GM23338 (cell line): ENCODE data around the gene DRAXIN. TPM values are rescaled to one million over a fixed set of nuclear protein-coding genes. Genes with fewer than 3 reads are reported as not detected.

Experiments used
- ATAC-seq: fragments of 200-7000 bp; cut with Tn5 transposase; 3 replicates; pipeline ENCODE4 v1.9.1; 2020
- DNase-seq: peaks from one replicate; pipeline ENCODE4 v3.0.0-alpha.2; 2015; ENCODE audit warnings: low spot score
- H2AFZ ChIP-seq: fragments of 200-600 bp; sonication (generic); 2 replicates; pipeline ENCODE4 v1.8.0; 2016; ENCODE audit warnings: antibody characterized with exemption, mild to moderate bottlenecking, moderate library complexity
- H3F3A ChIP-seq: fragments of 200-600 bp; sonication (generic); replicated peaks from 2 replicates; pipeline ENCODE4 v1.8.0; 2017; ENCODE audit warnings: antibody characterized with exemption, mixed run types, low read depth
- H3K27ac ChIP-seq: fragments of 200-600 bp; sonication (generic); 2 replicates; pipeline ENCODE4 v1.6.1; 2016; ENCODE audit warnings: low read depth
- H3K27me3 ChIP-seq: fragments of 200-600 bp; sonication (generic); 2 replicates; pipeline ENCODE4 v1.8.0; 2016; ENCODE audit warnings: mild to moderate bottlenecking, mixed run types, moderate library complexity; ENCODE audit not compliant: insufficient read depth
- H3K36me3 ChIP-seq: fragments of 200-600 bp; sonication (generic); 2 replicates; pipeline ENCODE4 v1.8.0; 2016; ENCODE audit warnings: mild to moderate bottlenecking; ENCODE audit not compliant: insufficient read depth
- H3K4me1 ChIP-seq: fragments of 200-600 bp; sonication (generic); 2 replicates; pipeline ENCODE4 v1.8.0; 2016; ENCODE audit warnings: mild to moderate bottlenecking, moderate library complexity; ENCODE audit not compliant: insufficient read depth
- H3K4me2 ChIP-seq: fragments of 200-600 bp; sonication (generic); 2 replicates; pipeline ENCODE4 v1.7.1; 2017; ENCODE audit warnings: mixed run types
- H3K4me3 ChIP-seq: fragments of 200-600 bp; sonication (generic); 2 replicates; pipeline ENCODE4 v1.6.1; 2016; ENCODE audit warnings: mixed run types
- H3K79me2 ChIP-seq: fragments of 200-600 bp; sonication (generic); replicated peaks from 2 replicates; pipeline ENCODE4 v1.8.0; 2017; ENCODE audit warnings: mild to moderate bottlenecking; ENCODE audit not compliant: insufficient read depth
- H3K9me2 ChIP-seq: fragments of 200-600 bp; sonication (generic); 2 replicates; pipeline ENCODE4 v1.8.0; 2017; ENCODE audit not compliant: insufficient read depth
- H4K20me1 ChIP-seq: fragments of 200-600 bp; sonication (generic); replicated peaks from 2 replicates; pipeline ENCODE4 v1.8.0; 2017; ENCODE audit warnings: mild to moderate bottlenecking; ENCODE audit not compliant: insufficient read depth
- H3K27ac Mint-ChIP-seq: 2 replicates; pipeline ENCODE4 v1.8.0; 2020; ENCODE audit warnings: inconsistent platforms, mild to moderate bottlenecking, moderate library complexity, mixed read lengths
- H3K27me3 Mint-ChIP-seq: 3 replicates; pipeline ENCODE4 v1.8.0; 2022; ENCODE audit warnings: low read depth, mild to moderate bottlenecking, moderate library complexity, mixed read lengths, inconsistent platforms; ENCODE audit not compliant: insufficient read depth, poor library complexity
- H3K36me3 Mint-ChIP-seq: 3 replicates; pipeline ENCODE4 v1.8.0; 2021; ENCODE audit warnings: low read depth, mild to moderate bottlenecking, inconsistent platforms, moderate library complexity, mixed read lengths
- H3K4me1 Mint-ChIP-seq: 3 replicates; pipeline ENCODE4 v1.8.0; 2020; ENCODE audit warnings: mild to moderate bottlenecking, inconsistent platforms, mixed read lengths
- H3K4me3 Mint-ChIP-seq: 3 replicates; pipeline ENCODE4 v1.8.0; 2021; ENCODE audit warnings: moderate library complexity, mild to moderate bottlenecking, inconsistent platforms, mixed read lengths
- H3K9me3 Mint-ChIP-seq: 3 replicates; pipeline ENCODE4 v1.8.0; 2020; ENCODE audit warnings: moderate library complexity, mild to moderate bottlenecking, inconsistent platforms, mixed read lengths
- CREB1 ChIP-seq: fragments of 250-450 bp; sonication (Bioruptor Pico); IDR thresholded peaks from 2 replicates; pipeline ENCODE4 v1.5.0; 2020; ENCODE audit warnings: low read depth, mild to moderate bottlenecking, moderate library complexity
- EZH2 ChIP-seq: fragments of 200-600 bp; sonication (generic); IDR thresholded peaks from one replicate; pipeline ENCODE4 v1.8.0; 2017; ENCODE audit warnings: antibody characterized with exemption, mild to moderate bottlenecking, low read depth; ENCODE audit not compliant: unreplicated experiment
- EZH2phosphoT487 ChIP-seq: fragments of 200-600 bp; sonication (generic); IDR thresholded peaks from one replicate; pipeline ENCODE4 v1.8.1; 2018; ENCODE audit warnings: antibody characterized with exemption; ENCODE audit not compliant: unreplicated experiment
- JUNB ChIP-seq: IDR thresholded peaks from one replicate; pipeline ENCODE4 v1.6.1; 2016; ENCODE audit warnings: antibody characterized with exemption; ENCODE audit not compliant: unreplicated experiment
- NANOG ChIP-seq: IDR thresholded peaks from 2 replicates; pipeline ENCODE4 v1.6.1; 2016; ENCODE audit warnings: antibody characterized with exemption, borderline replicate concordance
- POLR2AphosphoS5 ChIP-seq: IDR thresholded peaks from 2 replicates; pipeline ENCODE4 v1.6.1; 2016; ENCODE audit warnings: antibody characterized with exemption, low read depth
- STAT1 ChIP-seq: IDR thresholded peaks from one replicate; pipeline ENCODE4 v1.6.1; 2016; ENCODE audit warnings: antibody characterized with exemption; ENCODE audit not compliant: unreplicated experiment
- ZNF114 ChIP-seq: fragments of 250-450 bp; sonication (Bioruptor Pico); IDR thresholded peaks from 2 replicates; pipeline ENCODE4 v1.5.0; 2020; ENCODE audit warnings: mild to moderate bottlenecking, moderate library complexity
- ZNF331 ChIP-seq: fragments of 250-450 bp; sonication (Bioruptor Pico); IDR thresholded peaks from 2 replicates; pipeline ENCODE4 v1.5.0; 2020; ENCODE audit warnings: low read depth, mild to moderate bottlenecking, moderate library complexity
- polyA plus RNA-seq: library from polyadenylated mRNA; unstranded; fragments of >200 nt; fragmentation: Nextera tagmentation; extraction: Ambion mirVana; gene quantifications from 2 replicates; pipeline ENCODE4 v1.2.1, GENCODE V29; 2016
- total RNA-seq: library from RNA; depleted of rRNA; stranded (reverse); fragments of >200 nt; shearing (Covaris generic); gene quantifications from 2 replicates; pipeline ENCODE4 v1.2.3, GENCODE V29; 2014
- TF ChIP-seq, protein P1 (sequence below): fragments of 250-450 bp; sonication (Bioruptor Pico); IDR thresholded peaks from 2 replicates; pipeline ENCODE4 v1.5.0; 2020; ENCODE audit warnings: mild to moderate bottlenecking, moderate library complexity
- TF ChIP-seq, protein P2 (sequence below), 2 experiments: fragments of 200-600 bp in 1 of 2; sonication (generic) in 1 of 2; conservative IDR thresholded peaks; 2 replicates each; pipeline versions ENCODE4 v1.5.1 to v1.6.1; 2016 to 2017; ENCODE audit warnings: antibody characterized with exemption in 2 of 2, low read depth in 2 of 2, mild to moderate bottlenecking in 2 of 2, moderate library complexity in 1 of 2
- TF ChIP-seq, protein P3 (sequence below): IDR thresholded peaks from one replicate; pipeline ENCODE4 v1.6.1; 2018; ENCODE audit warnings: antibody characterized with exemption; ENCODE audit not compliant: unreplicated experiment
- TF ChIP-seq, protein P4 (sequence below): IDR thresholded peaks from 2 replicates; pipeline ENCODE4 v1.6.1; 2016; ENCODE audit warnings: antibody characterized with exemption

The DRAXIN gene
- total and polyA plus RNA-seq, 2 experiments from 2014 or later = 7.6 to 23.0 TPM

DNA sequence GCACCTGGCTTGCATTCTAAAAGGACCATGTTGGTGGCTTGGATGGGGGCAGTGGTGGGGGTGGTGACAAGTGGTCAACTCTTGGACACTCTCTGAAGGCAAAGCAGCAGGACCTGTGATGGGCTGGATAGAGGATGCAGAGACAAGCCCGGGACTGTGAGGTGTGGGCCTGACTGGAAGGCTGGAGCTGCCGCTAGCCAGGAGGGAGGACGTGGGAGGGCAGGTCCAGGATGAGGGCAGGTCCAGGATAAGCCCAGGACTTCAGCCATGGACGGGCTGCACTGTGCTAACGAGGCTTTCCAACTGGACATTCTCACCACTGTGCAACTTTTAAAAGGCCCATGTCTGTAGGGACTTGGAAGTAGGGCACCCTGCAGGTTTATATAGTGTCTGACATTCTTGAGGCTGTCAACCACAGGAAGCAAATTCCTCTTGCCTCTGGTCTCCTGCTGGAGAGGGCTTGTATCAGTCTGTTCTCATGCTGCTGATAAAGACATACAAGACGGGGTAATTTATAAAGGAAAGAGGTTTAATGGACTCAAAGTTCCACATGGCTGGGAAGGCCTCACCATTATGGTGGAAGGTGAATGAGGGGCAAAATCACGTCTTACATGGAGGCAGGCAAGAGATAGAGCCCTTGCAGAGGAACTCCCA lies 62.2 kb downstream of the DRAXIN start:
- no peaks in the 10 kb centered on the region for H3K9me2 ChIP-seq
- DNase-seq = peak; percentile 49
- peaks cover 7% of the 10 kb centered on the region; the same call in 1 of the 2 replicates for H3F3A ChIP-seq
- no peaks in the 10 kb centered on the region for H3K79me2 ChIP-seq
- H3K4me1 Mint-ChIP-seq = peaks cover 21% of the 10 kb centered on the region
- peaks cover 13% of the 10 kb centered on the region for H3K36me3 Mint-ChIP-seq
- H4K20me1 ChIP-seq = no peaks in the 10 kb centered on the region
- H3K27ac ChIP-seq = no peak overlapping the region
- H3K4me3 Mint-ChIP-seq = no peak overlapping the region
- no peak overlapping the region for H2AFZ ChIP-seq
- no peaks in the 10 kb centered on the region for H3K36me3 ChIP-seq
- H3K27ac Mint-ChIP-seq = no peak overlapping the region
- no peaks in the 10 kb centered on the region; the same call in 1 of the 2 replicates for H3K4me1 ChIP-seq
- H3K27me3 Mint-ChIP-seq = peaks cover 19% of the 10 kb centered on the region
- peaks cover 19% of the 10 kb centered on the region for H3K9me3 Mint-ChIP-seq
- H3K4me3 ChIP-seq = no peak overlapping the region
- peak; percentile 8; the same call in 1 of the 3 replicates for ATAC-seq
- no peak overlapping the region for H3K4me2 ChIP-seq
- TF ChIP-seq JUNB (no peak), ZNF114 (no peak), NANOG (no peak), STAT1 (no peak), ZNF331 (CRISPR knock-in tag) (no peak), CREB1 (CRISPR knock-in tag) (no peak), POLR2AphosphoS5 (no peak), EZH2 (no peak), EZH2phosphoT487 (no peak)
- TF ChIP-seq, protein P1, sequence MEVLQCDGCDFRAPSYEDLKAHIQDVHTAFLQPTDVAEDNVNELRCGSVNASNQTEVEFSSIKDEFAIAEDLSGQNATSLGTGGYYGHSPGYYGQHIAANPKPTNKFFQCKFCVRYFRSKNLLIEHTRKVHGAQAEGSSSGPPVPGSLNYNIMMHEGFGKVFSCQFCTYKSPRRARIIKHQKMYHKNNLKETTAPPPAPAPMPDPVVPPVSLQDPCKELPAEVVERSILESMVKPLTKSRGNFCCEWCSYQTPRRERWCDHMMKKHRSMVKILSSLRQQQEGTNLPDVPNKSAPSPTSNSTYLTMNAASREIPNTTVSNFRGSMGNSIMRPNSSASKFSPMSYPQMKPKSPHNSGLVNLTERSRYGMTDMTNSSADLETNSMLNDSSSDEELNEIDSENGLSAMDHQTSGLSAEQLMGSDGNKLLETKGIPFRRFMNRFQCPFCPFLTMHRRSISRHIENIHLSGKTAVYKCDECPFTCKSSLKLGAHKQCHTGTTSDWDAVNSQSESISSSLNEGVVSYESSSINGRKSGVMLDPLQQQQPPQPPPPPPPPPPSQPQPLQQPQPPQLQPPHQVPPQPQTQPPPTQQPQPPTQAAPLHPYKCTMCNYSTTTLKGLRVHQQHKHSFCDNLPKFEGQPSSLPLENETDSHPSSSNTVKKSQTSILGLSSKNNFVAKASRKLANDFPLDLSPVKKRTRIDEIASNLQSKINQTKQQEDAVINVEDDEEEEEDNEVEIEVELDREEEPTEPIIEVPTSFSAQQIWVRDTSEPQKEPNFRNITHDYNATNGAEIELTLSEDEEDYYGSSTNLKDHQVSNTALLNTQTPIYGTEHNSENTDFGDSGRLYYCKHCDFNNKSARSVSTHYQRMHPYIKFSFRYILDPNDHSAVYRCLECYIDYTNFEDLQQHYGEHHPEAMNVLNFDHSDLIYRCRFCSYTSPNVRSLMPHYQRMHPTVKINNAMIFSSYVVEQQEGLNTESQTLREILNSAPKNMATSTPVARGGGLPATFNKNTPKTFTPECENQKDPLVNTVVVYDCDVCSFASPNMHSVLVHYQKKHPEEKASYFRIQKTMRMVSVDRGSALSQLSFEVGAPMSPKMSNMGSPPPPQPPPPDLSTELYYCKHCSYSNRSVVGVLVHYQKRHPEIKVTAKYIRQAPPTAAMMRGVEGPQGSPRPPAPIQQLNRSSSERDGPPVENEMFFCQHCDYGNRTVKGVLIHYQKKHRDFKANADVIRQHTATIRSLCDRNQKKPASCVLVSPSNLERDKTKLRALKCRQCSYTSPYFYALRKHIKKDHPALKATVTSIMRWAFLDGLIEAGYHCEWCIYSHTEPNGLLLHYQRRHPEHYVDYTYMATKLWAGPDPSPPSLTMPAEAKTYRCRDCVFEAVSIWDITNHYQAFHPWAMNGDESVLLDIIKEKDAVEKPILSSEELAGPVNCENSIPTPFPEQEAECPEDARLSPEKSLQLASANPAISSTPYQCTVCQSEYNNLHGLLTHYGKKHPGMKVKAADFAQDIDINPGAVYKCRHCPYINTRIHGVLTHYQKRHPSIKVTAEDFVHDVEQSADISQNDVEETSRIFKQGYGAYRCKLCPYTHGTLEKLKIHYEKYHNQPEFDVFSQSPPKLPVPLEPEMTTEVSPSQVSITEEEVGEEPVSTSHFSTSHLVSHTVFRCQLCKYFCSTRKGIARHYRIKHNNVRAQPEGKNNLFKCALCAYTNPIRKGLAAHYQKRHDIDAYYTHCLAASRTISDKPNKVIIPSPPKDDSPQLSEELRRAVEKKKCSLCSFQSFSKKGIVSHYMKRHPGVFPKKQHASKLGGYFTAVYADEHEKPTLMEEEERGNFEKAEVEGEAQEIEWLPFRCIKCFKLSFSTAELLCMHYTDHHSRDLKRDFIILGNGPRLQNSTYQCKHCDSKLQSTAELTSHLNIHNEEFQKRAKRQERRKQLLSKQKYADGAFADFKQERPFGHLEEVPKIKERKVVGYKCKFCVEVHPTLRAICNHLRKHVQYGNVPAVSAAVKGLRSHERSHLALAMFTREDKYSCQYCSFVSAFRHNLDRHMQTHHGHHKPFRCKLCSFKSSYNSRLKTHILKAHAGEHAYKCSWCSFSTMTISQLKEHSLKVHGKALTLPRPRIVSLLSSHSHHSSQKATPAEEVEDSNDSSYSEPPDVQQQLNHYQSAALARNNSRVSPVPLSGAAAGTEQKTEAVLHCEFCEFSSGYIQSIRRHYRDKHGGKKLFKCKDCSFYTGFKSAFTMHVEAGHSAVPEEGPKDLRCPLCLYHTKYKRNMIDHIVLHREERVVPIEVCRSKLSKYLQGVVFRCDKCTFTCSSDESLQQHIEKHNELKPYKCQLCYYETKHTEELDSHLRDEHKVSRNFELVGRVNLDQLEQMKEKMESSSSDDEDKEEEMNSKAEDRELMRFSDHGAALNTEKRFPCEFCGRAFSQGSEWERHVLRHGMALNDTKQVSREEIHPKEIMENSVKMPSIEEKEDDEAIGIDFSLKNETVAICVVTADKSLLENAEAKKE = no peak
- TF ChIP-seq, protein P2, sequence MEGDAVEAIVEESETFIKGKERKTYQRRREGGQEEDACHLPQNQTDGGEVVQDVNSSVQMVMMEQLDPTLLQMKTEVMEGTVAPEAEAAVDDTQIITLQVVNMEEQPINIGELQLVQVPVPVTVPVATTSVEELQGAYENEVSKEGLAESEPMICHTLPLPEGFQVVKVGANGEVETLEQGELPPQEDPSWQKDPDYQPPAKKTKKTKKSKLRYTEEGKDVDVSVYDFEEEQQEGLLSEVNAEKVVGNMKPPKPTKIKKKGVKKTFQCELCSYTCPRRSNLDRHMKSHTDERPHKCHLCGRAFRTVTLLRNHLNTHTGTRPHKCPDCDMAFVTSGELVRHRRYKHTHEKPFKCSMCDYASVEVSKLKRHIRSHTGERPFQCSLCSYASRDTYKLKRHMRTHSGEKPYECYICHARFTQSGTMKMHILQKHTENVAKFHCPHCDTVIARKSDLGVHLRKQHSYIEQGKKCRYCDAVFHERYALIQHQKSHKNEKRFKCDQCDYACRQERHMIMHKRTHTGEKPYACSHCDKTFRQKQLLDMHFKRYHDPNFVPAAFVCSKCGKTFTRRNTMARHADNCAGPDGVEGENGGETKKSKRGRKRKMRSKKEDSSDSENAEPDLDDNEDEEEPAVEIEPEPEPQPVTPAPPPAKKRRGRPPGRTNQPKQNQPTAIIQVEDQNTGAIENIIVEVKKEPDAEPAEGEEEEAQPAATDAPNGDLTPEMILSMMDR (conservative IDR thresholded peaks at IDR 0.05; ENCODE audit: low read depth in 2 of 2) = no peak
- TF ChIP-seq, protein P3, sequence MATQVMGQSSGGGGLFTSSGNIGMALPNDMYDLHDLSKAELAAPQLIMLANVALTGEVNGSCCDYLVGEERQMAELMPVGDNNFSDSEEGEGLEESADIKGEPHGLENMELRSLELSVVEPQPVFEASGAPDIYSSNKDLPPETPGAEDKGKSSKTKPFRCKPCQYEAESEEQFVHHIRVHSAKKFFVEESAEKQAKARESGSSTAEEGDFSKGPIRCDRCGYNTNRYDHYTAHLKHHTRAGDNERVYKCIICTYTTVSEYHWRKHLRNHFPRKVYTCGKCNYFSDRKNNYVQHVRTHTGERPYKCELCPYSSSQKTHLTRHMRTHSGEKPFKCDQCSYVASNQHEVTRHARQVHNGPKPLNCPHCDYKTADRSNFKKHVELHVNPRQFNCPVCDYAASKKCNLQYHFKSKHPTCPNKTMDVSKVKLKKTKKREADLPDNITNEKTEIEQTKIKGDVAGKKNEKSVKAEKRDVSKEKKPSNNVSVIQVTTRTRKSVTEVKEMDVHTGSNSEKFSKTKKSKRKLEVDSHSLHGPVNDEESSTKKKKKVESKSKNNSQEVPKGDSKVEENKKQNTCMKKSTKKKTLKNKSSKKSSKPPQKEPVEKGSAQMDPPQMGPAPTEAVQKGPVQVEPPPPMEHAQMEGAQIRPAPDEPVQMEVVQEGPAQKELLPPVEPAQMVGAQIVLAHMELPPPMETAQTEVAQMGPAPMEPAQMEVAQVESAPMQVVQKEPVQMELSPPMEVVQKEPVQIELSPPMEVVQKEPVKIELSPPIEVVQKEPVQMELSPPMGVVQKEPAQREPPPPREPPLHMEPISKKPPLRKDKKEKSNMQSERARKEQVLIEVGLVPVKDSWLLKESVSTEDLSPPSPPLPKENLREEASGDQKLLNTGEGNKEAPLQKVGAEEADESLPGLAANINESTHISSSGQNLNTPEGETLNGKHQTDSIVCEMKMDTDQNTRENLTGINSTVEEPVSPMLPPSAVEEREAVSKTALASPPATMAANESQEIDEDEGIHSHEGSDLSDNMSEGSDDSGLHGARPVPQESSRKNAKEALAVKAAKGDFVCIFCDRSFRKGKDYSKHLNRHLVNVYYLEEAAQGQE = no peak
- TF ChIP-seq, protein P4, sequence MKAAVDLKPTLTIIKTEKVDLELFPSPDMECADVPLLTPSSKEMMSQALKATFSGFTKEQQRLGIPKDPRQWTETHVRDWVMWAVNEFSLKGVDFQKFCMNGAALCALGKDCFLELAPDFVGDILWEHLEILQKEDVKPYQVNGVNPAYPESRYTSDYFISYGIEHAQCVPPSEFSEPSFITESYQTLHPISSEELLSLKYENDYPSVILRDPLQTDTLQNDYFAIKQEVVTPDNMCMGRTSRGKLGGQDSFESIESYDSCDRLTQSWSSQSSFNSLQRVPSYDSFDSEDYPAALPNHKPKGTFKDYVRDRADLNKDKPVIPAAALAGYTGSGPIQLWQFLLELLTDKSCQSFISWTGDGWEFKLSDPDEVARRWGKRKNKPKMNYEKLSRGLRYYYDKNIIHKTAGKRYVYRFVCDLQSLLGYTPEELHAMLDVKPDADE = no peak
- H3K27me3 ChIP-seq = no peaks in the 10 kb centered on the region
